H9 (cell line): ENCODE data around the gene SSNA1. TPM values are rescaled to one million over a fixed set of nuclear protein-coding genes. Genes with fewer than 3 reads are reported as not detected.
A peak's percentile ranks its signal among the peaks of the same experiment; 100 is the strongest.

Source experiments
- DNase-seq: peaks from one replicate; pipeline ENCODE4 v3.0.0-alpha.2; 2017
- H2AFZ ChIP-seq: one replicate; pipeline ENCODE4 v1.6.1; 2013; ENCODE audit warnings: mild to moderate bottlenecking, low read length, control low read depth, moderate library complexity
- H2AK5ac ChIP-seq: 2 replicates; pipeline ENCODE4 v1.6.1; 2013; ENCODE audit warnings: low read length, control low read depth, mixed read lengths; ENCODE audit not compliant: insufficient read length
- H2BK120ac ChIP-seq: one replicate; pipeline ENCODE4 v1.6.1; 2013; ENCODE audit warnings: low read depth, mild to moderate bottlenecking, low read length, control low read depth, inconsistent platforms; ENCODE audit not compliant: poor library complexity, severe bottlenecking
- H2BK12ac ChIP-seq: 2 replicates; pipeline ENCODE4 v1.6.1; 2013; ENCODE audit warnings: low read length, control low read depth, mixed read lengths, low read depth; ENCODE audit not compliant: insufficient read length
- H2BK15ac ChIP-seq: 2 replicates; pipeline ENCODE4 v1.6.1; 2013; ENCODE audit warnings: low read depth, low read length, control low read depth
- H2BK20ac ChIP-seq: one replicate; pipeline ENCODE4 v1.6.1; 2013; ENCODE audit warnings: low read depth, mild to moderate bottlenecking, low read length, control low read depth, inconsistent platforms; ENCODE audit not compliant: poor library complexity, severe bottlenecking
- H2BK5ac ChIP-seq: 2 replicates; pipeline ENCODE4 v1.6.1; 2013; ENCODE audit warnings: low read length, control low read depth, mixed read lengths; ENCODE audit not compliant: insufficient read length
- H3K14ac ChIP-seq: 2 replicates; pipeline ENCODE4 v1.6.1; 2013; ENCODE audit warnings: low read length, control low read depth; ENCODE audit not compliant: insufficient read depth
- H3K18ac ChIP-seq: 2 replicates; pipeline ENCODE4 v1.6.1; 2013; ENCODE audit warnings: low read depth, mild to moderate bottlenecking, mixed read lengths, low read length, control low read depth; ENCODE audit not compliant: insufficient read length
- H3K23ac ChIP-seq: 2 replicates; pipeline ENCODE4 v1.6.1; 2013; ENCODE audit warnings: low read length, control low read depth, mixed read lengths, low read depth; ENCODE audit not compliant: insufficient read length
- H3K23me2 ChIP-seq: 2 replicates; pipeline ENCODE4 v1.6.1; 2013; ENCODE audit warnings: low read depth, mild to moderate bottlenecking, mixed read lengths, low read length, control low read depth; ENCODE audit not compliant: insufficient read length, poor library complexity, severe bottlenecking
- H3K27ac ChIP-seq: 2 replicates; pipeline ENCODE4 v1.5.1; 2013; ENCODE audit warnings: low read length, control low read depth, mixed read lengths, low read depth; ENCODE audit not compliant: insufficient read length
- H3K27me3 ChIP-seq: 2 replicates; pipeline ENCODE4 v1.6.1; 2013; ENCODE audit warnings: low read length, control low read depth, inconsistent platforms; ENCODE audit not compliant: insufficient read depth
- H3K4ac ChIP-seq: 2 replicates; pipeline ENCODE4 v1.6.1; 2013; ENCODE audit warnings: low read depth, mild to moderate bottlenecking, control low read depth, inconsistent platforms, low read length, moderate library complexity
- H3K4me1 ChIP-seq: 2 replicates; pipeline ENCODE4 v1.6.1; 2013; ENCODE audit warnings: low read length, control low read depth, inconsistent platforms; ENCODE audit not compliant: insufficient read depth
- H3K4me2 ChIP-seq: 2 replicates; pipeline ENCODE4 v1.6.1; 2013; ENCODE audit warnings: low read length, control low read depth, mixed read lengths; ENCODE audit not compliant: insufficient read length, insufficient read depth
- H3K56ac ChIP-seq: 2 replicates; pipeline ENCODE4 v1.6.1; 2013; ENCODE audit warnings: low read depth, mild to moderate bottlenecking, mixed read lengths, low read length, control low read depth; ENCODE audit not compliant: insufficient read length
- H3K79me1 ChIP-seq: 2 replicates; pipeline ENCODE4 v1.6.1; 2013; ENCODE audit warnings: low read depth, mild to moderate bottlenecking, moderate library complexity, low read length, control low read depth, inconsistent platforms; ENCODE audit not compliant: insufficient read depth, poor library complexity, severe bottlenecking
- H3K79me2 ChIP-seq: 2 replicates; pipeline ENCODE4 v1.6.1; 2013; ENCODE audit warnings: low read length, control low read depth, inconsistent platforms; ENCODE audit not compliant: insufficient read depth
- H3K9ac ChIP-seq: 2 replicates; pipeline ENCODE4 v1.6.1; 2013; ENCODE audit warnings: low read length, control low read depth, mixed read lengths; ENCODE audit not compliant: insufficient read length; ENCODE audit errors: extremely low read depth
- H3K9me3 ChIP-seq: one replicate; pipeline ENCODE4 v1.6.1; 2013; ENCODE audit warnings: low read depth, low read length, inconsistent platforms; ENCODE audit not compliant: control insufficient read depth
- H3T11ph ChIP-seq: one replicate; pipeline ENCODE4 v1.6.1; 2013; ENCODE audit warnings: mild to moderate bottlenecking, low read length, control low read depth, inconsistent platforms
- H4K20me1 ChIP-seq: one replicate; pipeline ENCODE4 v1.6.1; 2013; ENCODE audit not compliant: control insufficient read depth, insufficient read length, insufficient read depth
- H4K5ac ChIP-seq: 2 replicates; pipeline ENCODE4 v1.6.1; 2013; ENCODE audit warnings: low read depth, mild to moderate bottlenecking, mixed read lengths, low read length, control low read depth; ENCODE audit not compliant: insufficient read length
- H4K8ac ChIP-seq: replicated peaks from 2 replicates; pipeline ENCODE4 v1.6.1; 2013; ENCODE audit warnings: low read length, control low read depth, mixed read lengths, low read depth; ENCODE audit not compliant: insufficient read length
- H4K91ac ChIP-seq: 2 replicates; pipeline ENCODE4 v1.6.1; 2013; ENCODE audit warnings: low read depth, mild to moderate bottlenecking, moderate library complexity, mixed read lengths, low read length, control low read depth; ENCODE audit not compliant: insufficient read length
- H3K27ac Mint-ChIP-seq, 3 experiments: 2 replicates in 2 of 3; 3 replicates in 1 of 3; pipeline ENCODE4 v1.8.0; 2020 to 2021; ENCODE audit warnings: mixed read lengths in 3 of 3, mild to moderate bottlenecking in 1 of 3, moderate library complexity in 1 of 3
- H3K27me3 Mint-ChIP-seq: 2 replicates; pipeline ENCODE4 v1.8.0; 2021; ENCODE audit warnings: low read depth, mild to moderate bottlenecking, moderate library complexity, mixed read lengths
- H3K36me3 Mint-ChIP-seq, 3 experiments: 2 replicates in 2 of 3; 3 replicates in 1 of 3; pipeline ENCODE4 v1.8.0; 2020 to 2021; ENCODE audit warnings: low read depth in 3 of 3, mixed read lengths in 3 of 3; ENCODE audit not compliant: insufficient read depth in 1 of 3
- H3K4me1 Mint-ChIP-seq, 2 experiments: 2 replicates each; pipeline ENCODE4 v1.8.0; 2020; ENCODE audit warnings: mixed read lengths in 2 of 2
- H3K4me3 Mint-ChIP-seq, 2 experiments: 2 replicates in 1 of 2; 3 replicates in 1 of 2; pipeline ENCODE4 v1.8.0; 2020 to 2021; ENCODE audit warnings: mild to moderate bottlenecking in 2 of 2, mixed read lengths in 2 of 2, moderate library complexity in 1 of 2
- H3K9me3 Mint-ChIP-seq, 2 experiments: 2 replicates in 1 of 2; 3 replicates in 1 of 2; pipeline ENCODE4 v1.8.0; 2020; ENCODE audit warnings: mild to moderate bottlenecking in 2 of 2, mixed read lengths in 2 of 2, moderate library complexity in 1 of 2
- WGBS: extraction: QIAGEN DNeasy Blood & Tissue Kit; methylation state at CpG from one replicate; pipeline ENCODE4 v1.1.7; 2013; ENCODE audit warnings: missing lambda C conversion rate, low lambda C conversion rate, mixed read lengths; ENCODE audit not compliant: insufficient read length; ENCODE audit errors: extremely low coverage; 5-methylcytosine and 5-hydroxymethylcytosine counted together
- total RNA-seq: library from RNA; stranded (reverse); gene quantifications from 2 replicates; pipeline ENCODE4 v1.2.1, GENCODE V29; 2021
- TF ChIP-seq, protein P1 (sequence below): fragments of 200-600 bp; sonication (generic); conservative IDR thresholded peaks from 3 replicates; pipeline ENCODE4 v1.8.0; 2021; ENCODE audit warnings: antibody characterized with exemption, mild to moderate bottlenecking

SSNA1 gene
- total RNA-seq, 1 experiment from 2014 or later, result 69.2 TPM

- Histone ChIP-seq H4K20me1 (no peaks in the 10 kb centered on the region), H2AK5ac (no peak overlapping the region), H3K18ac (no peak overlapping the region), H3K4me1 (peaks cover 3% of the 10 kb centered on the region; the same call in 1 of the 2 replicates), H4K91ac (no peak overlapping the region), H3K79me1 (no peaks in the 10 kb centered on the region), H2AFZ (no peak overlapping the region), H2BK5ac (no peak overlapping the region), H2BK15ac (no peak overlapping the region), H4K8ac (no peak overlapping the region), H3K9me3 (no peaks in the 10 kb centered on the region), H3K23me2 (no peaks in the 10 kb centered on the region), H4K5ac (no peak overlapping the region), H2BK12ac (no peak overlapping the region), H3T11ph (no peak overlapping the region), H3K79me2 (no peaks in the 10 kb centered on the region), H2BK20ac (no peak overlapping the region), H3K4ac (no peak overlapping the region), H3K56ac (no peak overlapping the region), H3K23ac (no peak overlapping the region), H3K4me2 (no peak overlapping the region), H3K14ac (no peak overlapping the region), H3K27me3 (no peaks in the 10 kb centered on the region), H3K9ac (no peak overlapping the region), H2BK120ac (no peak overlapping the region), H3K27ac (no peak overlapping the region)
- Mint-ChIP-seq H3K4me3 (no peak overlapping the region), H3K9me3 (no peaks in the 10 kb centered on the region), H3K4me1 (peaks cover 12 to 20% of the 10 kb centered on the region in 2 experiments), H3K27me3 (peaks cover 7% of the 10 kb centered on the region), H3K27ac (peak overlapping the region in 2 of 3 experiments; percentile 34 to 76; a peak in 2 of 7 replicates), H3K36me3 (peaks cover 0 to 5% (median 0%) of the 10 kb centered on the region in 3 experiments; a peak in 3 of 7 replicates)
- WGBS, result no CpG with 5 or more reads among the region's 35 CpGs
- peak; percentile 68 for DNase-seq
- TF ChIP-seq, protein P1, sequence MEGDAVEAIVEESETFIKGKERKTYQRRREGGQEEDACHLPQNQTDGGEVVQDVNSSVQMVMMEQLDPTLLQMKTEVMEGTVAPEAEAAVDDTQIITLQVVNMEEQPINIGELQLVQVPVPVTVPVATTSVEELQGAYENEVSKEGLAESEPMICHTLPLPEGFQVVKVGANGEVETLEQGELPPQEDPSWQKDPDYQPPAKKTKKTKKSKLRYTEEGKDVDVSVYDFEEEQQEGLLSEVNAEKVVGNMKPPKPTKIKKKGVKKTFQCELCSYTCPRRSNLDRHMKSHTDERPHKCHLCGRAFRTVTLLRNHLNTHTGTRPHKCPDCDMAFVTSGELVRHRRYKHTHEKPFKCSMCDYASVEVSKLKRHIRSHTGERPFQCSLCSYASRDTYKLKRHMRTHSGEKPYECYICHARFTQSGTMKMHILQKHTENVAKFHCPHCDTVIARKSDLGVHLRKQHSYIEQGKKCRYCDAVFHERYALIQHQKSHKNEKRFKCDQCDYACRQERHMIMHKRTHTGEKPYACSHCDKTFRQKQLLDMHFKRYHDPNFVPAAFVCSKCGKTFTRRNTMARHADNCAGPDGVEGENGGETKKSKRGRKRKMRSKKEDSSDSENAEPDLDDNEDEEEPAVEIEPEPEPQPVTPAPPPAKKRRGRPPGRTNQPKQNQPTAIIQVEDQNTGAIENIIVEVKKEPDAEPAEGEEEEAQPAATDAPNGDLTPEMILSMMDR, result peak; percentile 52
These were observed 47.2 kb downstream of the SSNA1 start for GRCh38 chr9:137235424-137236237.
